Suppressor macrophage treated with lipopolysaccharide for 4 hours (primary cell): ENCODE measurements around the gene OR56A1.
"Not testable (repeated sequence)": the region's sequence is repeated elsewhere in the genome, so short reads cannot be mapped to it uniquely, and the experiment has no call there.

ENCODE experiments used
- DNase-seq: peaks from one replicate; pipeline ENCODE4 v3.0.0-alpha.2; 2020

OR56A1 gene

GRCh38 chr11:6030708-6031405 is at the start of gene OR56A1:
OR56A1 (minus strand) TSS chr11:6030758; CDS start chr11:6027692, 3,066 bp downstream.
- DNase-seq: no peak

- no peak for DNase-seq
These were observed 48.9 kb upstream of the OR56A1 start for GRCh38 chr11:6079463-6079862.

- DNase-seq: no peak
These were observed 47.2 kb upstream of the OR56A1 start for GRCh38 chr11:6077723-6078122.

GRCh38 chr11:6076443-6076842 is 45.9 kb upstream of the OR56A1 start:
- DNase-seq: not testable (repeated sequence)

GRCh38 chr11:6067502-6067901 is 36.9 kb upstream of the OR56A1 start:
- no peak for DNase-seq

GRCh38 chr11:6062691-6063358 is 32.3 kb upstream of the OR56A1 start:
- DNase-seq: no peak

- DNase-seq: no peak
These were observed 30.9 kb upstream of the OR56A1 start for GRCh38 chr11:6061475-6061874.

GRCh38 chr11:6057452-6057851 is 26.9 kb upstream of the OR56A1 start:
- no peak for DNase-seq

GRCh38 chr11:6055569-6055968 is 25.0 kb upstream of the OR56A1 start:
- no peak for DNase-seq

- no peak for DNase-seq
These were observed 21.8 kb upstream of the OR56A1 start for GRCh38 chr11:6052374-6052773.

- no peak for DNase-seq
These were observed 10.3 kb upstream of the OR56A1 start for GRCh38 chr11:6040874-6041273.

- peak; percentile 29 for DNase-seq
These were observed 3.1 kb downstream of the OR56A1 start for GRCh38 chr11:6027501-6027900.

GRCh38 chr11:6025056-6025455 is 5.5 kb downstream of the OR56A1 start:
- no peak for DNase-seq

- DNase-seq: peak; percentile 69
These were observed 7.6 kb downstream of the OR56A1 start for GRCh38 chr11:6022956-6023355.

GRCh38 chr11:6013042-6013441 is 17.5 kb downstream of the OR56A1 start:
- no peak for DNase-seq

- peak; percentile 46 for DNase-seq
These were observed 18.4 kb downstream of the OR56A1 start for GRCh38 chr11:6012035-6012668.

GRCh38 chr11:6006846-6007245 is 23.7 kb downstream of the OR56A1 start, which contains the start of gene OR56A4:
OR56A4 (minus strand) TSS chr11:6006946; CDS start chr11:6002992, 3,954 bp downstream.
- DNase-seq: no peak

- no peak for DNase-seq
These were observed 24.2 kb downstream of the OR56A1 start for GRCh38 chr11:6006395-6006794.

- DNase-seq: no peak
These were observed 28.3 kb downstream of the OR56A1 start for GRCh38 chr11:6002202-6002699.

GRCh38 chr11:5994791-5995190 is 35.8 kb downstream of the OR56A1 start:
- no peak for DNase-seq

- peak; percentile 35 for DNase-seq
These were observed 37.8 kb downstream of the OR56A1 start for GRCh38 chr11:5992604-5993251.

GRCh38 chr11:5992150-5992549 is 38.4 kb downstream of the OR56A1 start:
- DNase-seq: peak; percentile 2

GRCh38 chr11:5989203-5989602 is 41.4 kb downstream of the OR56A1 start:
- no peak for DNase-seq
